Activated T-helper 17 cell treated with anti-CD3 and anti-CD28 coated beads, Interleukin-2, amount 50 U/mL, for 72 hours (primary cell): Measurements from ENCODE around the gene AIFM3. TPM values are rescaled to one million over a fixed set of nuclear protein-coding genes. Genes with fewer than 3 reads are reported as not detected.
"Not testable (repeated sequence)": the region's sequence is repeated elsewhere in the genome, so short reads cannot be mapped to it uniquely, and the experiment has no call there.

ENCODE experiments used
- ATAC-seq: fragments of 150-1000 bp; cut with Tn5 transposase; replicated peaks from 2 replicates; pipeline ENCODE4 v1.10.0; 2021; ENCODE audit warnings: mild to moderate bottlenecking, moderate library complexity
- H3K27ac Mint-ChIP-seq: one replicate; pipeline ENCODE4 v1.8.0; 2022; ENCODE audit warnings: mixed read lengths
- H3K27me3 Mint-ChIP-seq: one replicate; pipeline ENCODE4 v1.8.0; 2022; ENCODE audit warnings: mixed read lengths
- H3K36me3 Mint-ChIP-seq: one replicate; pipeline ENCODE4 v1.8.0; 2022; ENCODE audit warnings: low read depth, mild to moderate bottlenecking, mixed read lengths
- H3K4me1 Mint-ChIP-seq: one replicate; pipeline ENCODE4 v1.8.0; 2022; ENCODE audit warnings: mixed read lengths
- H3K4me3 Mint-ChIP-seq: one replicate; pipeline ENCODE4 v1.8.0; 2022; ENCODE audit warnings: mild to moderate bottlenecking, mixed read lengths
- H3K9me3 Mint-ChIP-seq: one replicate; pipeline ENCODE4 v1.8.0; 2022; ENCODE audit warnings: mixed read lengths
- total RNA-seq, 2 donors: library from RNA; stranded (reverse); gene quantifications; one replicate each; pipeline ENCODE4 v1.2.3, GENCODE V29; 2022

The AIFM3 gene
- total RNA-seq, 2 donors from 2014 or later, result not detected

DNA sequence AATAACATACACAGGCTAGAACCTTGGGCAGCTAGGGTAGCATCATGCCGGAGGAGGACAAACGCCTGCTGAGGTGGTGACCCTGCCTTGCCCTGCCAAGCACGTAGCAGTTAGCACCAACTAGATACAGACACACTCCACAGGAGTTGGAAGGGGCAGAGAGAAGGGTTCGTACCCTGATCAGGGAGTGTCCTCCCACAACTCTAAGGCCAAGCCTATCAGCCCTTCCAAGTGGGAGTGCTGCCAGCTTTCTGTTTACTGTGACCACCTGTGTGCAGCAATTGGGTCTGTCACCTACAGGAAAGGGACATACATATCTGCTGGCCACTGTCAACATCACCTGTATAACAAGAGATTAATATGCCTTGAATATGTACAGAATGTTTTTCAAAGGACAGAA, 36.7 kb downstream of the AIFM3 start:
- ATAC-seq, result no peak
- Mint-ChIP-seq H3K27ac (peak overlapping the region; percentile 98), H3K4me3 (peak overlapping the region; percentile 98), H3K9me3 (no peaks in the 10 kb centered on the region), H3K36me3 (peaks cover 40% of the 10 kb centered on the region), H3K4me1 (no peaks in the 10 kb centered on the region), H3K27me3 (no peaks in the 10 kb centered on the region)

DNA sequence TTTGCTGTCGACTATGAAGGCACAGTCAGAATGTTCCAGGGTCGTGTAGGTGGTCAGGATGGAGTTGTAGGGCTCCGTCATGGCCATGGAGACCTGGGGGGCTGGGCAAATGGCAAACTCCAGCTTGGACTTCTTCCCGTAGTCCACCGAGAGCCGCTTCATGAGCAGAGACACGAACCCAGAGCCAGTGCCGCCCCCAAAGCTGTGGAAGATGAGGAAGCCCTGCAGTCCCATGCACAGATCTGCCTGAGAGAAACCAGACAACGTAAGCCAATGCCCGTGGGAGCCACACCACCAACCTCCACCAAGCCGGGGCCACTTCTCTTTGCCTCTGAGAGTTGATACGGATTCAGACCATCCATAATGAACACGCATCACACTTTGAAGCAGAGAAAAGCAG, 42.2 kb downstream of the AIFM3 start:
- not testable (repeated sequence) for H3K9me3 Mint-ChIP-seq, ATAC-seq, H3K27me3 Mint-ChIP-seq, H3K4me3 Mint-ChIP-seq, H3K27ac Mint-ChIP-seq, H3K36me3 Mint-ChIP-seq, H3K4me1 Mint-ChIP-seq

DNA sequence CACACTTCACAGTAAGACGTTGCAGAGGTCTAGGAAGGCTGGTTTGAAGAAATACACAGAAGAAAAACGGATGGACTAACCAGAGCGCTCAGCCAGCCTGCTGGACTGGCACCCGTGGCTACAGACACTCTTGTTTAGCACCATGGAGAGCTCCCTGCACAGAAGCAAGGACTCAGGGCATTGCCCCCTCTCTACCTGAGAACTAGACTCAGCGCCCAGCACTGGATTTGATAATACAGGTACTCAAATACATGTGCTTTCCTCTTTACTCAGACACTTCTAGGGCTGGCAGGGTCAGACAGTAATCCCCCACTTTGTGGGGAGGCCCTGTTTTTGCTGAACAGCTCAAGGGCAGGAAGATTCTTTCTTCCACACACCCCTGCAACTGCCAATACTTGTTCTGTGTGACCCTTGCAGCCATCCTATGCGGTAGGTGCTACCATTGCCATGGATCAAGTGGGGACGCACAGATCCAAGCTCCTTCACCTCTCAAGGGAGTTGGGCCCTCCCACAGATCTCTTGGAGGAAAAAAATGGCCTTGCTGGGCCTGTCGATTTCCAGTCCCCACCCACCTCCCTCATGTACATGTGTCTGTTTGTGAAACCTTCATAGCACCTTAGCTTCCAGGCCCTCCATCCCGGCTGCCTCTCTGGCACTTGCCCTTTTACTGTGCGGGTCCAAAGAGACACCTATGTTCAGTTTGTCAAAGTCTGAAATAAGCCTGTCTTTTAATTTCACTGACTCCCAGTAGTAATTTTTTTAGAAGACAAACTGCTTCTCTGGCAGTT, 42.8 kb downstream of the AIFM3 start:
- Mint-ChIP-seq H3K9me3 (no peaks in the 10 kb centered on the region), H3K36me3 (no peaks in the 10 kb centered on the region), H3K4me3 (no peak overlapping the region), H3K27me3 (no peaks in the 10 kb centered on the region), H3K27ac (no peak overlapping the region), H3K4me1 (peaks cover 10% of the 10 kb centered on the region)
- no peak for ATAC-seq

DNA sequence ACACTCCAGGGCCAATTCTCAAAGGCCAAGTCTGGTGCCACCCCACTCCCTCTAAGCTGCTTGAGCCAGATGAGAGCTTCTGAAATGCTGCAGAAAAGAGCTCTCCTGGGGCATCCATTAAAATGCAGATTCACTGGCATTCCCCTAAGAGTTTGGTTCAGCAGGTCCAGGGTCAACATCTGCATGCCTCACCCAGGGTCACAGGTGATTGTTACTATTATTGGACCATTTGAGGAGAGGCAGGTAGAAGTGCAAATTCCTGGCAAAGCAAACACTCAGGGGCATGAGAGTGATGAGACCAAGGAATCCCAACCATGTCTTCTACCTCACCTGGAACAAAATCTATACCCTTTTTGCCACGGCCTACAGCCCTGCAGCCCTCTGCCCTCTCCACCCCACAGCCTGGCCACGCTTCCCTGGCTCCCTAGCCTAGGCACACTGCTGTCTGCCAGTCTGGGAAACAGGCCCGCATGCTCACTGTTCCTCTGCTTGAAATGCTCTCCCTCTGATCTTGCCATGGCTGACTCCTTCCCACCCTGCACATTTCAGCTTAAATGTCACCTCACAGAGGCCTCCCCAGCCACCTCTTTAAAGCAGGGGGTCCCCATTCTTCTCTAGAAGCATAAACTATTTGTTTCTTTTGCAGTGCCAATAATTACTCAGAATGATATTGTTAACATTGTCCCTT, 43.5 kb downstream of the AIFM3 start:
- H3K4me1 Mint-ChIP-seq, result peaks cover 14% of the 10 kb centered on the region
- H3K4me3 Mint-ChIP-seq, result no peak overlapping the region
- H3K36me3 Mint-ChIP-seq, result no peaks in the 10 kb centered on the region
- no peaks in the 10 kb centered on the region for H3K9me3 Mint-ChIP-seq
- H3K27me3 Mint-ChIP-seq, result no peaks in the 10 kb centered on the region
- no peak for ATAC-seq
- H3K27ac Mint-ChIP-seq, result no peak overlapping the region

DNA sequence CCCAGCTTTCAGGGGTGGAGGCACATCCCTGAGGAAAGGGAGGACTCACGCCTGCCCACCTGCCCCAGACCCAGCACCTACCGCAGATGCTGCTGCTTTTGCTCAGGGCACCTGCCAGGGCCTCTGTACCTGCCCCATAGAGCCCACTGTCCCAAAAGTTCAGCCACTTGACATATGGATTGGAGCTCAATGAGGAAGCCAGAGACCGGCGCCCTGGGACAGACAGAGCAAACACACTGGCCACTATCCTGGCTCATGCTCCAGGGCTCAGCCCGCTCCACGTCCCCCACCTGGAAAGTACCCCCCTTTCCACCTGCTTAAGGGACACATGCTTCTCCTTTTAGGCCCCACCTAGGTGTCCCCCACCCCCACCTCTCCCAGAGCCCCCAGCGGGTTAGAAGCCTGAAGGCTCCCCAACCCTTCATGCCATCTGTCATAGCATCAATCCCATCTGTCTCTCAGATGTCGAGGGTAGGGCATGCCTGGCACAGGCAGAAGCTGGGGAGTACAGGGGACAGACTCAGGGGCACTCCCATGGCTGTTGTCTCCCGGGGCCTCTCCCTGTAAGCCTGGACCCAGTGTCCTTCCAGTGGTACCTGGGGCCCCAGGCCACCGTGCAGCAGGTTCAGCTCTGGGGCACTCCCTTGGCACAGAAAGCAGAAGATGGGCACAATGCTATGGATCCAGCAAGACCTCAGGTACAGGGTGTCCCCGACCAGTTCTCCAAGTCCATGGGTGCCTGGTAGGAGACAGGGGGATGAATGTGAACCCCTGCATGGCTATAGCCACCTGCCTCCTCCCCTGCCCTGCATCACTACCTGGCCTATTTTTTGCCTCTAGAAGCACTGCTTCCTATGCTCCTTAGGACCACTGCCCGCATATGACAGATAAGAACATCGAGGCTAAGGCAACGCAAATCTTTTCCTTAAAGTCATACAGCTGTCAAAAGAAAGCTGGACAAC, 45.7 kb downstream of the AIFM3 start:
- H3K27me3 Mint-ChIP-seq, result no peaks in the 10 kb centered on the region
- H3K9me3 Mint-ChIP-seq, result no peaks in the 10 kb centered on the region
- no peaks in the 10 kb centered on the region for H3K36me3 Mint-ChIP-seq
- H3K27ac Mint-ChIP-seq, result peak overlapping the region; percentile 95
- H3K4me1 Mint-ChIP-seq, result peaks cover 14% of the 10 kb centered on the region
- peak overlapping the region; percentile 90 for H3K4me3 Mint-ChIP-seq
- ATAC-seq, result no peak

DNA sequence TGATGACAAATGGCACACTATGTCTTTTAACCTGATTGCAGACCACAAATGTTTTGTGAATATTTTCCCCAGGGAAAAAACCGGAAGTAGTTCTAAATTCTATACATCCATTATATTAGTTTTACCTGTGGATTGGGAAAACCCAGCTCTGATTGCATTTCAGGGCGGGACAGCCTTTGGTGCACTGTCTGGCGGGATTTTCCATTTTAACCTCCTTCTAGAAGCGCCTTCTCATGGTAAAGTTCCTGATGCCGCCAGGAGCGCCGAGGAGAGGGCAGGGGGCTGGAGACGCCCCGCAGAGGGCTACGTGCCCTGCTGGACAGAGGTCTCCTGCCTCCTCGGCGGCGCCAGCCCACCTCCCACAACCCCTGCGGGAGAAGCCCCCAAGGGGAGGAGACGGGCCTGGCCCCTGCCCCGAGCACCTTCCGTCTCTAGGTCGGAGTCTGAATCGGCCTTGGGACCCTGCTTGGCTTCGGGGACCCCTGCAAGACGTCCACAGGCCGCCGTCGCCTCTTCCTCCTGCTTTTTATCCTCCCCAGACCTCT, 46.7 kb downstream of the AIFM3 start:
- no peak for ATAC-seq
- peak overlapping the region; percentile 90 for H3K4me3 Mint-ChIP-seq
- peak overlapping the region; percentile 95 for H3K27ac Mint-ChIP-seq

DNA sequence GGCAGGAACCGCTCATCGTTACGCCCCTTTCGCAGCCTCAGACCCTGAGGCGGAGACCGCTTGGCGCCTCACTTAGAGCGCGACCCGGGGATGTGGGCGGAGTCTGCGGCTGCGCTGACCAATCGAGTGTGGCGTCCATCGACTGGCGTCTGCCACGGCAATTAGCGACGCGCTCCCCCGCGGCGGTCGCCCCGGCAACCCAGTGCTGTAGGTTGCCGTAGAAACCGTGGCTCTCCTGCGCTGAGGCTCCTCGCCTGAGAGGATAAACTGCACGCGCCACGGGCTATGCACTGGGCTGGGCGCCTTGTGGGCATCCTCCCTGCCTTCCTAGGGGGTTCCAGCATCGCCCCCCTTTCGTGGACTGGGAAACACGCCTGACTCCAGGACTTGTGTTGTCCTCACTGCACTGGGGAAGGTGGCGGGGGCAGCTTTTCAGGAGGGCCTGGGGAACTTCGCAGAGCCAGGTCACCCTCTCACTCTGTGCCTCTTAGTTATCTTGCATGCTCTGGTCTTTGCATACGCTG, 47.2 kb downstream of the AIFM3 start:
- Mint-ChIP-seq H3K36me3 (no peaks in the 10 kb centered on the region), H3K9me3 (no peaks in the 10 kb centered on the region), H3K4me3 (peak overlapping the region; percentile 90), H3K27me3 (no peaks in the 10 kb centered on the region), H3K4me1 (peaks cover 14% of the 10 kb centered on the region), H3K27ac (peak overlapping the region; percentile 95)
- peak; percentile 97 for ATAC-seq

More for the DNA sequence above, 46.7 kb downstream of the AIFM3 start:
- Mint-ChIP-seq H3K36me3 (no peaks in the 10 kb centered on the region), H3K27me3 (no peaks in the 10 kb centered on the region), H3K9me3 (no peaks in the 10 kb centered on the region), H3K4me1 (peaks cover 14% of the 10 kb centered on the region)

DNA sequence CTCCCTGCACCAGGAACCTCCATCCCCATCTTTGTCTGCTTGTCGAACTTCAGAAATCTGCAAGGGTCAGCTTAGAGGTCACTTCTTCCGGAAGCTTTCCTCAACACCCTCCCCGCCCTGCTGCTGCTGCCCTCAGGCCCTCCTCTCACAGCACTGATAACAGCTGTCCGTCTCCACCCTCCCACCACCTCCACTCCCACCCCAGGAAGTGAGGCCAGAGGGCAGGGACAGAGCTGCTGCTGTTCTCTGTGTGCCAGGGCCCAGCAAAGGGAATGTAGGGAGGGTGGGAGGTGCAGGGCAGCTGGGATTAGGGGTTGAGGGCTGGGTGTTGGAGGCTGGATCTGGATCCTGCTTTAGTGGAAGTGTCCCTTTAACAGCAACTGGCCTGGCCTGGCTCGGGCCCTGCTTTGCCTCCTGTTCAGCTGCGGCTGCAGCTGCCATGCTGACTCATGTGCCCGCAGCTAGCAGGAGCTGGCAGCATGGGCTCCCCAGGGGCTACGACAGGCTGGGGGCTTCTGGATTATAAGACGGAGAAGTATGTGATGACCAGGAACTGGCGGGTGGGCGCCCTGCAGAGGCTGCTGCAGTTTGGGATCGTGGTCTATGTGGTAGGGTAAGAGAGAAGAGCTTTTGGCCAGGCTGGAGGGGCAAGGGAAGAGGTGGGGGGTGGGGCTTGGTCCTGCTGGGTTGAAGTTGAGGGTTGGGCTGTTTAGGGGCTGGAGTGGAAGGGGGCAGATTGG, 47.8 kb downstream of the AIFM3 start, which contains the start of gene P2RX6:
Gene P2RX6 (plus strand): TSS at position 440 of the 740 bp plus-strand sequence. CDS start 10 bp downstream, at position 450.
- H3K27ac Mint-ChIP-seq, result peak within 1 kb of the TSS; percentile 95
- H3K4me1 Mint-ChIP-seq, result peaks cover 14% of the 10 kb centered on the region
- H3K4me3 Mint-ChIP-seq, result peak within 1 kb of the TSS; percentile 90
- ATAC-seq, result no peak
- H3K27me3 Mint-ChIP-seq, result no peaks in the 10 kb centered on the region
- no peaks in the 10 kb centered on the region for H3K9me3 Mint-ChIP-seq
- no peaks in the 10 kb centered on the region for H3K36me3 Mint-ChIP-seq

DNA sequence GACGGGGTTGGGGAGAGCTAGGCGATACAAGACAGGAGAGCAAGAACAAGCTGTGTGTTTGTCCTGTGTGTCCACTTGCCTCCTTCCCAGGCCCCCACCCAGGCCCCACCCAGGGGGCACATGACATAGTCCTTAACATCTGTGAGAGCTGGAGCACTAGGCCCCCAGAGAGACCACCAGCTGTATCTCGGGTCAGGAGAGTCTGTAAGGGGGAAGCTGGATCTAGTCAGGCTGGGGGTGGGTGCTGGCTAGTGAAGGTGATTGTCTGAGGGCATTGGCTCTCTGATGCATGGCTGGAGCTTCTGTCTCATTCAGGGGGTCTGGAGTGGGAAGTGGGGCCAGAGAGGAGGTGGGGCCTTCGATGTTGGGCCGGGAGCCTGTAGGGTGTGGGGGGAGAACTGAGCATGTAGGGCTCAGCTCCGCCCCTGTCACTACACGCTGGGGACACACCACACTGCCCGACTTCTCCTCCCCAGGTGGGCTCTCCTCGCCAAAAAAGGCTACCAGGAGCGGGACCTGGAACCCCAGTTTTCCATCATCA, 48.5 kb downstream of the AIFM3 start:
- Mint-ChIP-seq H3K9me3 (no peaks in the 10 kb centered on the region), H3K27ac (peak overlapping the region; percentile 95), H3K4me3 (peak overlapping the region; percentile 90), H3K4me1 (peaks cover 14% of the 10 kb centered on the region), H3K36me3 (no peaks in the 10 kb centered on the region), H3K27me3 (no peaks in the 10 kb centered on the region)
- ATAC-seq, result no peak

DNA sequence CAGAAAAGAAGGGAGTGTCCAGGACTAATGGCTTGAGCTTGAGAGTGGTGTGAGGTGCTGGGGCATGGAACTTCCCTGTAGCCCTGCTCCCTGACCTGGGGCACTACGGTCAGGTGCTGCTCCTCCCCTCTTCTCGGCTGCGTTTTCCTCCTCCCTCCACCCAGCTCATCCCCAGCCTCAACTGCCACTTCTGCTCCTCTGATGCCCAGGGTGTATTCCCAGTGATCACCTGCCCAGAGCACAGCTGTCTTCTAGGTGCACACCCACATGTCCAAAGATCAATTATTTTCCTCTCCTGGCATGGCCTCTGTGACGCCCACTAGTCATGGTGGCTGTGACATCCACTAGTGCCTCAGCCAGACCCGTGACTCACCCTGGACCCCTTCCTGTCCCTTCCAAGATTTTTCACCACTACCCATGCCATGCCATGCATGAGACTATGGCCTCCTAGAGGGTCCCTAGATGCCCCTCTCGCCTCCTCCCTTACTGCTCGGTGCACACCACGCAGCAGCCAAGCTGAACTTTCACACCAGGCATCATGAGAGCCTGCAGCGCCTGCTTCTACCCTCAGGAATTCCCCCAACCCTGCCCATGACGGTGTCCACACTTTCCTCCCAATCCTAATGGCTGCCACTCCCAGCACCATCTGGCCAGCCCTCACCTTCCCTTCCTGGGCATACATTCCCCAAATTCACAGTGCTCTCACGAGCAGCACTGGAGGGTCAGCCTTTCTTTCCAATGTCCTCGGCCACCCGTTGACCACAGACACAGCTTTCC, 49.8 kb downstream of the AIFM3 start:
- H3K27ac Mint-ChIP-seq, result peak overlapping the region; percentile 73
- no peaks in the 10 kb centered on the region for H3K9me3 Mint-ChIP-seq
- no peaks in the 10 kb centered on the region for H3K36me3 Mint-ChIP-seq
- no peak overlapping the region for H3K4me3 Mint-ChIP-seq
- ATAC-seq, result no peak
- peaks cover 14% of the 10 kb centered on the region for H3K4me1 Mint-ChIP-seq
- no peaks in the 10 kb centered on the region for H3K27me3 Mint-ChIP-seq

DNA sequence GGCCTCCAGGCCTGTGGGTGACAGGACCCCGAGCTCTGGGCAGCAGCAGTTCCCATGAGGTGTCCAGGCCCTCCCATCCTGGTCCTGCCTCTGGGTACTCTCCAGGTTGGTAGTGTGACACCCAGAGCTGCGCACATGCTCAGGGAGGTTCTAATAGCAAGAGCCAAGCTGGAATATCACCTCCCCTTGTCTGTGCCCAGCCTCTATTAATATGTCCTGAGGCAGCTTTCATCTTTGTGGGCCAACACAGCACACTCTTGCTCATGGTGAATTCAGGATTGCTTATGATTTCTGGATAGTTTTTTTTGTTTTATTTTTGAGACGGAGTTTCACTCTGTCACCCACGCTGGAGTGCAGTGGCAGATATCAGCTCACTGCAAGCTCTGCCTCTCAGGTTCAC, 51.3 kb downstream of the AIFM3 start:
- Mint-ChIP-seq H3K4me1 (peaks cover 14% of the 10 kb centered on the region), H3K27me3 (no peaks in the 10 kb centered on the region), H3K36me3 (no peaks in the 10 kb centered on the region), H3K4me3 (no peak overlapping the region), H3K9me3 (no peaks in the 10 kb centered on the region), H3K27ac (peak overlapping the region; percentile 15)
- ATAC-seq, result no peak

DNA sequence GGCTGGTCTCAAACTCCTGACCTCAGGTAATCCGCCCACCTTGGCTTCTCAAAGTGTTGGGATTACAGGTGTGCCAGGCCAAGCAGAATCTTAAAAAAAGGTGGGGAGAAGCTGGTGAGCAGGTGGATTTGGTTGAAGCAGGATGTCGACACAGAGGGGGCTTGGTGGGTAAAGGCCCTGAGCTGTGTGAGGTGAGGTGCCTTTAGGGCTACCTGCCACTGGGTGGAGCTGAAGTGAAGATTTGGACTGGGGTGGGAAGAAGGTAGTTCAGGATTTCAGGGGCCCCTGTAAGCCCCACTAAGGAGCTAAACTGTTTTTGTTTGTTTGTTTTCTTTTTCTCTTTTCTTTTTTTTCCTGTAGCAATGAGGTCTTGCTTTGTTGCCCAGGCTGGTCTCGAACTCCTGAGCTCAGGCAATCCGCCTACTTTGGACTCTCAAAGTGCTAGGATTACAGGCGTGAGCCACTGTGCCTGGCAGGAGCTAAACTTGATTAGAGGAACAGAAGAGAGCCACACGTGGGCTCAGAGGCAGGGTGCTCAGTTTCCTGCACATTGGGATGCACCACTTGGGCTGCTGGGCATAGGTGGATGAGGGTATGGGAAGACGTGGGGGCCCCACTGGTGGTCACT, 53.9 kb downstream of the AIFM3 start:
- H3K27me3 Mint-ChIP-seq, result no peaks in the 10 kb centered on the region
- no peak overlapping the region for H3K4me3 Mint-ChIP-seq
- H3K4me1 Mint-ChIP-seq, result peaks cover 7% of the 10 kb centered on the region
- no peak overlapping the region for H3K27ac Mint-ChIP-seq
- no peak for ATAC-seq
- no peaks in the 10 kb centered on the region for H3K36me3 Mint-ChIP-seq
- no peaks in the 10 kb centered on the region for H3K9me3 Mint-ChIP-seq
